IMR-90 (cell line): ENCODE data around the gene SLC25A34. TPM values are rescaled to one million over a fixed set of nuclear protein-coding genes. Genes with fewer than 3 reads are reported as not detected.
A peak's percentile ranks its signal among the peaks of the same experiment; 100 is the strongest.

Experiments
- ATAC-seq: fragments of 200-7000 bp; cut with Tn5 transposase; 2 replicates; pipeline ENCODE4 v1.9.1; 2020; ENCODE audit warnings: low read depth, mild to moderate bottlenecking, moderate library complexity
- BruUV-seq: library from RNA; stranded (reverse); fragments of 400-500 nt; replicated peaks from 2 replicates; lab custom pipeline; 2021; lab: Mats Ljungman, UMichigan
- CTCF ChIA-PET: fragments of 300-600 bp; formaldehyde crosslinking; extraction: SDS; loops from one replicate; lab custom pipeline; 2021; ENCODE audit warnings: antibody characterized with exemption; lab: Yijun Ruan, JAX
- POLR2A ChIA-PET: fragments of 300-600 bp; sonication (Branson Sonifier 250); formaldehyde crosslinking; loops from one replicate; lab custom pipeline; 2022; ENCODE audit warnings: antibody characterized with exemption; ENCODE audit not compliant: unreplicated experiment; lab: Charles Lee
- DNase-seq: peaks from one replicate; pipeline ENCODE4 v3.0.0; 2013
- H2AFZ ChIP-seq: replicated peaks from 2 replicates; pipeline ENCODE3; 2013; ENCODE audit warnings: low read length, mild to moderate bottlenecking; ENCODE audit not compliant: poor library complexity
- H2AK5ac ChIP-seq: 2 replicates; pipeline ENCODE4 v1.6.1; 2013; ENCODE audit warnings: low read depth, low read length, inconsistent platforms
- H2AK9ac ChIP-seq: replicated peaks from 2 replicates; pipeline ENCODE3; 2013; ENCODE audit warnings: mild to moderate bottlenecking, low read depth, low read length, moderate library complexity; ENCODE audit not compliant: poor library complexity
- H2BK120ac ChIP-seq: 2 replicates; pipeline ENCODE4 v1.6.1; 2013; ENCODE audit warnings: low read depth, low read length, inconsistent platforms
- H2BK15ac ChIP-seq: 3 replicates; pipeline ENCODE4 v1.6.1; 2013; ENCODE audit warnings: low read depth, low read length, inconsistent platforms
- H2BK20ac ChIP-seq: 2 replicates; pipeline ENCODE4 v1.6.1; 2013; ENCODE audit warnings: low read depth, mild to moderate bottlenecking, inconsistent platforms, low read length, moderate library complexity
- H2BK5ac ChIP-seq: 2 replicates; pipeline ENCODE4 v1.6.1; 2013; ENCODE audit warnings: mild to moderate bottlenecking, low read depth, low read length, inconsistent platforms; ENCODE audit not compliant: poor library complexity, severe bottlenecking
- H3K14ac ChIP-seq: replicated peaks from 2 replicates; pipeline ENCODE4 v1.6.1; 2013; ENCODE audit warnings: low read depth, low read length, inconsistent platforms
- H3K18ac ChIP-seq: 2 replicates; pipeline ENCODE4 v1.6.1; 2013; ENCODE audit warnings: low read depth, low read length, control low read depth
- H3K23ac ChIP-seq: 2 replicates; pipeline ENCODE4 v1.6.1; 2013; ENCODE audit warnings: low read depth, low read length, inconsistent platforms
- H3K27ac ChIP-seq: 2 replicates; pipeline ENCODE4 v1.5.1; 2013; ENCODE audit warnings: mild to moderate bottlenecking, control low read depth, low read length; ENCODE audit not compliant: insufficient read depth
- H3K27me3 ChIP-seq: 2 replicates; pipeline ENCODE4 v1.6.1; 2013; ENCODE audit warnings: low read length; ENCODE audit not compliant: control insufficient read depth, insufficient read depth
- H3K36me3 ChIP-seq: 2 replicates; pipeline ENCODE4 v1.6.1; 2013; ENCODE audit warnings: low read length, mixed read lengths; ENCODE audit not compliant: control insufficient read depth, insufficient read depth
- H3K4ac ChIP-seq: 2 replicates; pipeline ENCODE4 v1.6.1; 2013; ENCODE audit warnings: low read depth, low read length, inconsistent platforms
- H3K4me1 ChIP-seq: 2 replicates; pipeline ENCODE4 v1.6.1; 2013; ENCODE audit warnings: low read length, mixed read lengths; ENCODE audit not compliant: control insufficient read depth, insufficient read depth
- H3K4me2 ChIP-seq: 2 replicates; pipeline ENCODE4 v1.6.1; 2013; ENCODE audit warnings: low read depth, mild to moderate bottlenecking, control low read depth, low read length, moderate library complexity
- H3K4me3 ChIP-seq: 2 replicates; pipeline ENCODE4 v1.5.1; 2013; ENCODE audit warnings: low read depth, mild to moderate bottlenecking, control low read depth, low read length, moderate library complexity; ENCODE audit not compliant: insufficient read depth
- H3K56ac ChIP-seq: 2 replicates; pipeline ENCODE4 v1.6.1; 2013; ENCODE audit warnings: low read length, inconsistent platforms; ENCODE audit not compliant: insufficient read depth; ENCODE audit errors: extremely low read depth
- H3K79me1 ChIP-seq, 2 experiments: 2 replicates each; pipeline ENCODE4 v1.6.1; 2013; ENCODE audit warnings: low read length in 2 of 2, inconsistent platforms in 1 of 2, low read depth in 1 of 2
- H3K9ac ChIP-seq: 2 replicates; pipeline ENCODE4 v1.6.1; 2013; ENCODE audit warnings: low read depth, low read length, control low read depth
- H3K9me1 ChIP-seq: 2 replicates; pipeline ENCODE4 v1.6.1; 2013; ENCODE audit warnings: low read length, inconsistent platforms; ENCODE audit not compliant: insufficient read depth
- H3K9me3 ChIP-seq: 2 replicates; pipeline ENCODE4 v1.6.1; 2013; ENCODE audit warnings: low read length; ENCODE audit not compliant: control insufficient read depth, insufficient read depth
- H4K20me1 ChIP-seq: 2 replicates; pipeline ENCODE4 v1.6.1; 2013; ENCODE audit warnings: low read length, inconsistent platforms; ENCODE audit not compliant: insufficient read depth
- H4K5ac ChIP-seq: 2 replicates; pipeline ENCODE4 v1.6.1; 2013; ENCODE audit warnings: mild to moderate bottlenecking, low read depth, low read length, control low read depth
- H4K8ac ChIP-seq, 2 experiments: 2 replicates each; pipeline ENCODE4 v1.6.1; 2013; ENCODE audit warnings: low read depth in 2 of 2, low read length in 2 of 2, control low read depth in 1 of 2, inconsistent platforms in 1 of 2
- H4K91ac ChIP-seq: 2 replicates; pipeline ENCODE4 v1.6.1; 2013; ENCODE audit warnings: low read depth, low read length, inconsistent platforms; ENCODE audit not compliant: insufficient read depth
- BHLHE40 ChIP-seq: fragments of 150-350 bp; IDR thresholded peaks from 2 replicates; pipeline ENCODE4 v1.6.1; 2016; ENCODE audit warnings: mild to moderate bottlenecking, low read depth, low read length
- CHD1 ChIP-seq: IDR thresholded peaks from 2 replicates; pipeline ENCODE4 v1.6.1; 2012; ENCODE audit warnings: low read depth, low read length, improper control_type of control experiment
- MAZ ChIP-seq: IDR thresholded peaks from 2 replicates; pipeline ENCODE4 v1.6.1; 2012; ENCODE audit warnings: low read depth, mild to moderate bottlenecking, low read length, improper control_type of control experiment, moderate library complexity, borderline replicate concordance
- NFE2L2 ChIP-seq: fragments of 150-350 bp; IDR thresholded peaks from 2 replicates; pipeline ENCODE4 v1.6.1; 2016; ENCODE audit warnings: low read depth, mild to moderate bottlenecking, low read length
- RCOR1 ChIP-seq: IDR thresholded peaks from 2 replicates; pipeline ENCODE4 v1.6.1; 2012; ENCODE audit warnings: mild to moderate bottlenecking, low read length, improper control_type of control experiment; ENCODE audit not compliant: insufficient replicate concordance
- SMC3 ChIP-seq: fragments of 150-350 bp; IDR thresholded peaks from 2 replicates; pipeline ENCODE4 v1.6.1; 2016; ENCODE audit warnings: low read depth, mild to moderate bottlenecking, antibody characterized with exemption, low read length, moderate library complexity
- WGBS, 2 experiments: methylation state at CpG; one replicate each; pipeline versions ENCODE4 v1.1.5 to v1.1.7; 2013; ENCODE audit warnings: missing lambda C conversion rate in 2 of 2; ENCODE audit not compliant: insufficient read length in 1 of 2; ENCODE audit errors: extremely low coverage in 2 of 2; 5-methylcytosine and 5-hydroxymethylcytosine counted together
- dilution Hi-C: fragments of 300-500 bp; cut with HindIII; formaldehyde crosslinking; loops from one replicate; pipeline ENCODE4 v1.14.3; 2018; ENCODE audit warnings: low sequenced_read_pairs; ENCODE audit not compliant: unreplicated experiment
- in situ Hi-C: fragments of 300-500 bp; cut with MboI; formaldehyde crosslinking; loops from 3 replicates; pipeline ENCODE4 v1.14.3; 2019; ENCODE audit warnings: low sequenced_read_pairs, inconsistent platforms, mixed read lengths
- intact Hi-C: fragments of 100-400 bp; cut with micrococcal nuclease; formaldehyde crosslinking; loops from 2 replicates; pipeline ENCODE4 v1.10.0; 2022
- polyA plus RNA-seq, 3 experiments: library from polyadenylated mRNA; depleted of rRNA; stranded (reverse); fragments of >200 nt; gene quantifications; 2 replicates each; pipeline ENCODE4 v1.2.3, GENCODE V29; 2012; ENCODE audit warnings: low replicate concordance in 1 of 3
- total RNA-seq: library from RNA; depleted of rRNA; stranded (reverse); fragments of >200 nt; gene quantifications from 2 replicates; pipeline ENCODE4 v1.2.3, GENCODE V29; 2012

SLC25A34 gene
- total and polyA plus RNA-seq, 2 of the 4 experiments (the other 2 are of a cell fraction): under 0.01 to 0.72 TPM

- Histone ChIP-seq H4K20me1 (0 out of 2 replicates have a peak, but pooled peaks cover 5% of the 10 kb centered on the region), H4K8ac (no peak overlapping the region), H3K18ac (no peak overlapping the region), H3K36me3 (peaks cover 75% of the 10 kb centered on the region), H2BK15ac (no peak overlapping the region), H4K5ac (no peak overlapping the region), H2BK20ac (no peak overlapping the region), H2AK9ac (no peak overlapping the region), H4K91ac (no peak overlapping the region), H3K27ac (no peak overlapping the region), H2AFZ (no peak overlapping the region), H3K4me1 (no peaks in the 10 kb centered on the region), H2BK120ac (no peak overlapping the region), H3K9me1 (no peaks in the 10 kb centered on the region), H2BK5ac (no peak overlapping the region), H3K56ac (no peak overlapping the region), H3K9ac (no peak overlapping the region), H3K23ac (no peak overlapping the region), H3K4me2 (no peak overlapping the region), H3K4me3 (no peak overlapping the region), H3K4ac (no peak overlapping the region), H3K14ac (no peak overlapping the region), H3K27me3 (no peaks in the 10 kb centered on the region), H3K9me3 (no peaks in the 10 kb centered on the region), H3K79me1 (peaks cover 6 to 15% of the 10 kb centered on the region in 2 experiments; a peak in 2 of 4 replicates), H2AK5ac (no peak overlapping the region)
- CTCF ChIA-PET: interaction anchor here (0.6 kb wide), 2 partner anchors 111 to 143 kb away, joined by 3 read pairs; no protein-coding TSS in a partner anchor
- dilution Hi-C loops (no loop called here), intact Hi-C loops (no loop called here), in situ Hi-C loops (no loop called here)
- TF ChIP-seq CHD1 (no peak), NFE2L2 (no peak), MAZ (no peak), SMC3 (no peak), BHLHE40 (no peak), RCOR1 (no peak)
- ATAC-seq (peak; percentile 27; the same call in 1 of the 2 replicates), DNase-seq (no peak)
- POLR2A ChIA-PET: no interaction called here
- no TSS peak for BruUV-seq
- WGBS, 2 experiments: 100% methylated on average over 4 of the region's 13 CpGs; no CpG with 5 or more reads in 1 of the 2 experiments
Observed at GRCh38 chr1:15722836-15723532, 13.1 kb upstream of the SLC25A34 start.
